GM21390 (cell line): ENCODE measurements around the gene MRPL52.
A peak's percentile ranks its signal among the peaks of the same experiment; 100 is the strongest.
"Not testable (repeated sequence)": the region's sequence is repeated elsewhere in the genome, so short reads cannot be mapped to it uniquely, and the experiment has no call there.

ENCODE experiments used
- ATAC-seq: cut with Tn5 transposase; IDR thresholded peaks from one replicate; pipeline ENCODE4 v1.9.1; 2021; ENCODE audit not compliant: unreplicated experiment

MRPL52 gene

GRCh38 chr14:22808388-22809209, 21.1 kb upstream of the MRPL52 start:
- no peak for ATAC-seq

- no peak for ATAC-seq
These were observed 18.0 kb upstream of the MRPL52 start for GRCh38 chr14:22811722-22812121.

- ATAC-seq, result no peak
These were observed 16.9 kb upstream of the MRPL52 start for GRCh38 chr14:22812744-22813143.

- ATAC-seq, result no peak
These were observed 16.5 kb upstream of the MRPL52 start for GRCh38 chr14:22813145-22813544.

- no peak for ATAC-seq
These were observed 15.3 kb upstream of the MRPL52 start for GRCh38 chr14:22814373-22814772.

GRCh38 chr14:22814941-22815713, 14.6 kb upstream of the MRPL52 start, which contains the start of gene SLC7A7:
TSS of gene SLC7A7 (minus strand) at chr14:22815435. CDS start at chr14:22813398, 2,037 bp downstream.
- no peak for ATAC-seq

- peak; percentile 40 for ATAC-seq
These were observed 10.3 kb upstream of the MRPL52 start for GRCh38 chr14:22819151-22819988.

- ATAC-seq, result no peak
These were observed 9.0 kb upstream of the MRPL52 start for GRCh38 chr14:22820731-22821130.

- ATAC-seq, result no peak
These were observed 8.3 kb upstream of the MRPL52 start for GRCh38 chr14:22821193-22822015.

GRCh38 chr14:22822016-22822570, 7.6 kb upstream of the MRPL52 start:
- no peak for ATAC-seq

- no peak for ATAC-seq
These were observed 7.1 kb upstream of the MRPL52 start for GRCh38 chr14:22822571-22823098.

- ATAC-seq, result no peak
These were observed 4.9 kb upstream of the MRPL52 start for GRCh38 chr14:22824711-22825359.

- ATAC-seq, result not testable (repeated sequence)
These were observed 519 bp upstream of the MRPL52 start for GRCh38 chr14:22829076-22829660.

- ATAC-seq, result no peak
These were observed 840 bp downstream of the MRPL52 start for GRCh38 chr14:22830443-22831010.

- ATAC-seq, result no peak
These were observed 5.8 kb downstream of the MRPL52 start for GRCh38 chr14:22835505-22835904.

- ATAC-seq, result no peak
These were observed 6.8 kb downstream of the MRPL52 start, which contains the start of gene MMP14 for GRCh38 chr14:22836301-22837113. TSS of gene MMP14 (plus strand) at chr14:22836585. CDS start at chr14:22836818, 233 bp downstream.

- ATAC-seq, result no peak
These were observed 7.5 kb downstream of the MRPL52 start for GRCh38 chr14:22837114-22837749.
